Endothelial cell of umbilical vein (primary cell): ENCODE measurements around the gene CLEC18C. TPM values are rescaled to one million over a fixed set of nuclear protein-coding genes. Genes with fewer than 3 reads are reported as not detected.
"Not testable (repeated sequence)": the region's sequence is repeated elsewhere in the genome, so short reads cannot be mapped to it uniquely, and the experiment has no call there.

ENCODE experiments used
- BruUV-seq: library from RNA; stranded (reverse); fragments of 400-500 nt; replicated peaks from 2 replicates; lab custom pipeline; 2021; lab: Mats Ljungman, UMichigan
- CTCF ChIA-PET: fragments of 300-600, 350-600 bp; sonication (Branson Sonifier 250); formaldehyde crosslinking; loops from one replicate; lab custom pipeline; 2021; ENCODE audit warnings: antibody characterized with exemption, inconsistent platforms; lab: Charles Lee
- POLR2A ChIA-PET: fragments of 300-600, 350-600 bp; sonication (Branson Sonifier 250); formaldehyde crosslinking; loops from one replicate; lab custom pipeline; 2021; ENCODE audit warnings: antibody characterized with exemption, inconsistent platforms; lab: Charles Lee
- DNase-seq: peaks from one replicate; pipeline ENCODE4 v3.0.0-alpha.2; 2011; ENCODE audit warnings: low read depth, low spot score
- FAIRE-seq: peaks from 2 replicates; lab custom pipeline; 2011; peaks lifted over from hg19 to GRCh38; lab: Jason Lieb, UNC
- H2AFZ ChIP-seq: 2 replicates; pipeline ENCODE4 v1.6.0; 2012; ENCODE audit warnings: low read depth, low read length, control low read depth, inconsistent platforms
- H3K27ac ChIP-seq: 2 replicates; pipeline ENCODE4 v1.5.1; 2011; ENCODE audit warnings: low read depth, mild to moderate bottlenecking, control low read depth, low read length, moderate library complexity; ENCODE audit not compliant: insufficient read depth
- H3K27me3 ChIP-seq, 2 experiments: 2 replicates each; pipeline versions ENCODE4 v1.6.0 to v1.6.1; 2011; ENCODE audit warnings: low read length in 2 of 2, mixed read lengths in 1 of 2; ENCODE audit not compliant: control insufficient read depth in 2 of 2, insufficient read depth in 2 of 2
- H3K36me3 ChIP-seq, 2 experiments: 2 replicates in 1 of 2; 3 replicates in 1 of 2; pipeline ENCODE4 v1.5.1; 2011; ENCODE audit warnings: low read length in 2 of 2, mild to moderate bottlenecking in 1 of 2, moderate library complexity in 1 of 2; ENCODE audit not compliant: control insufficient read depth in 2 of 2, insufficient read depth in 2 of 2; ENCODE audit errors: extremely low read depth in 1 of 2
- H3K4me1 ChIP-seq: 3 replicates; pipeline ENCODE4 v1.5.1; 2011; ENCODE audit warnings: mild to moderate bottlenecking, low read length; ENCODE audit not compliant: control insufficient read depth, insufficient read depth; ENCODE audit errors: extremely low read depth
- H3K4me2 ChIP-seq: 2 replicates; pipeline ENCODE4 v1.6.1; 2011; ENCODE audit warnings: low read length, control low read depth, mixed read lengths; ENCODE audit not compliant: insufficient read depth
- H3K4me3 ChIP-seq, 3 experiments: fragments of 200-600 bp in 1 of 3; sonication (generic), shearing (Covaris generic) in 1 of 3; replicated peaks in 1 of 3; 2 replicates each; pipeline ENCODE4 v1.5.1; 2011 to 2016; ENCODE audit warnings: control low read depth in 3 of 3, low read length in 3 of 3, mild to moderate bottlenecking in 2 of 3, inconsistent platforms in 1 of 3, low read depth in 1 of 3, moderate library complexity in 1 of 3; ENCODE audit not compliant: insufficient read depth in 1 of 3
- H3K79me2 ChIP-seq: 2 replicates; pipeline ENCODE4 v1.6.0; 2012; ENCODE audit warnings: low read length, inconsistent platforms; ENCODE audit not compliant: control insufficient read depth, insufficient read depth
- H3K9ac ChIP-seq: replicated peaks from 2 replicates; pipeline ENCODE3; 2011; ENCODE audit warnings: low read length, control low read depth; ENCODE audit not compliant: insufficient read depth; ENCODE audit errors: extremely low read depth
- H3K9me1 ChIP-seq: replicated peaks from 3 replicates; pipeline ENCODE4 v1.6.0; 2011; ENCODE audit warnings: mild to moderate bottlenecking, low read length; ENCODE audit not compliant: control insufficient read depth, insufficient read depth; ENCODE audit errors: extremely low read depth
- H3K9me3 ChIP-seq: replicated peaks from 2 replicates; pipeline ENCODE4 v1.5.1; 2012; ENCODE audit warnings: low read length, inconsistent platforms; ENCODE audit not compliant: control insufficient read depth, insufficient read depth
- H4K20me1 ChIP-seq: replicated peaks from 2 replicates; pipeline ENCODE3; 2011; ENCODE audit warnings: mild to moderate bottlenecking, low read length; ENCODE audit not compliant: control insufficient read depth, insufficient read depth; ENCODE audit errors: extremely low read depth
- CTCF ChIP-seq, 2 donors: IDR thresholded peaks; 1 replicate in 1 of 2; 2 replicates in 1 of 2; pipeline ENCODE4 v1.5.1; 2011; ENCODE audit warnings: low read length in 2 of 2, mild to moderate bottlenecking in 2 of 2, moderate library complexity in 2 of 2, control low read depth in 1 of 2, inconsistent platforms in 1 of 2, low read depth in 1 of 2; ENCODE audit not compliant: insufficient read depth in 1 of 2; ENCODE audit errors: extremely low read depth in 1 of 2
- EZH2 ChIP-seq: IDR thresholded peaks from 2 replicates; pipeline ENCODE4 v1.6.1; 2012; ENCODE audit warnings: borderline replicate concordance, low read depth, mild to moderate bottlenecking, moderate library complexity, low read length, inconsistent platforms; ENCODE audit not compliant: severe bottlenecking
- FOS ChIP-seq: IDR thresholded peaks from 2 replicates; pipeline ENCODE4 v1.6.1; 2011; ENCODE audit warnings: mild to moderate bottlenecking, low read length, moderate library complexity, borderline replicate concordance; ENCODE audit not compliant: insufficient read depth
- GATA2 ChIP-seq: IDR thresholded peaks from 2 replicates; pipeline ENCODE4 v1.7.0; 2011; ENCODE audit warnings: low read depth, mild to moderate bottlenecking, moderate library complexity, mixed read lengths, low read length; ENCODE audit not compliant: insufficient read length, insufficient read depth
- JUN ChIP-seq: IDR thresholded peaks from 2 replicates; pipeline ENCODE4 v1.6.1; 2011; ENCODE audit warnings: borderline replicate concordance, low read depth; ENCODE audit not compliant: insufficient read length, insufficient read depth
- MAX ChIP-seq: IDR thresholded peaks from 2 replicates; pipeline ENCODE4 v1.6.1; 2011; ENCODE audit not compliant: insufficient read depth, insufficient read length
- MYC ChIP-seq: IDR thresholded peaks from one replicate; pipeline ENCODE4 v1.6.1; 2011; ENCODE audit warnings: mild to moderate bottlenecking, low read depth, low read length
- POLR2A ChIP-seq: IDR thresholded peaks from 2 replicates; pipeline ENCODE4 v1.6.1; 2012; ENCODE audit warnings: low read depth, mild to moderate bottlenecking, control low read depth, low read length
- POLR2AphosphoS5 ChIP-seq: IDR thresholded peaks from 2 replicates; pipeline ENCODE4 v1.6.1; 2012; ENCODE audit warnings: low read depth, mild to moderate bottlenecking, control low read depth, low read length, moderate library complexity; ENCODE audit not compliant: insufficient read depth
- dilution Hi-C: fragments of 300-500 bp; cut with MboI; formaldehyde crosslinking; loops from one replicate; pipeline ENCODE4 v1.15.0; 2019; ENCODE audit warnings: low sequenced_read_pairs; ENCODE audit not compliant: extremely low pct_ligation_motif_present
- intact Hi-C: fragments of 100-400 bp; cut with micrococcal nuclease; formaldehyde crosslinking; loops from one replicate; pipeline ENCODE4 v1.10.0; 2022
- polyA plus RNA-seq, 4 experiments: library from polyadenylated mRNA; depleted of rRNA in 3 of 4; stranded (reverse) in 3 of 4; unstranded in 1 of 4; fragments of >200 nt; gene quantifications; 2 replicates each; pipeline versions ENCODE4 v1.2.1 to v1.2.3, GENCODE V29; 2011 to 2012; ENCODE audit warnings: missing spikeins in 1 of 4
- total RNA-seq: library from RNA; stranded (reverse); gene quantifications from 2 replicates; pipeline ENCODE4 v1.2.3, GENCODE V29; 2021

CLEC18C gene
- total and polyA plus RNA-seq, 2 donors (not counting 3 experiments of a cell fraction or from before 2014, with no cell fraction given): not detected

DNA sequence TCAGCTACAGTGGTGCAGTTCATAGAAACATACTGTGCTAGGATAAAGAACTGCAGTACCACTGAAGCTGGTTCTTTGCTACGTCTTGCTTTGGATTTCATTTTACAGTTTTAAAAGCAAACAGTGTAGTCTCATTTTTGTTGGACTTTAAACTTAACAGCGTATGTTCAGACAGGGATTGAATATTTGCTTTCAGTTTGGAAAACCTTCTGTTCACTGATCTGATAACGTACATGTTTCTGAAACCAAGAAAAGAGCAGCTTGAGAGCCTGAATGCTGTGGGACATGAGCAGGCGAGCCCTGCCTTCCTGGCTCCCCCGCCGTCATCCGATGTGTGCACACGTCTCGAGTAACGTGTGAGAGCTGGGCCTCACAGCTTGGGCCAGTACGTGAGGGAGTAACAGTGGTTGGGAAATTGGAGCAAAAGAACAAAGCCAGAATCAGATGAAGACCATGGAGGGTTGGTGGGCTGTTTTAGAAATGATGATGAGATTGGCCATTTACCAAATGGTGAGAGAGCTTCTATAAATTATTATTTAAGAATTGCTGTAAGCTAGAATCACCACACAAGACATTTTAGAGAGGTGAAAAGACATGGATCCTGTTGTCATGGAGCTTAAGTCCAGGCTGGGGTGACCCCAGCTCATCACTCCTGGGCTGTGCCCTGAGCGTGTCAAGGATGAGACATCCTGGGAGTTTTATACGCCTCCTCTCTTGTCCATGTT is 20.8 kb upstream of the CLEC18C start:
- H3K4me2 ChIP-seq: no peak overlapping the region
- POLR2A ChIA-PET: no interaction called here
- TF ChIP-seq MYC (no peak), EZH2 (no peak), CTCF (IDR thresholded peaks at IDR 0.05; ENCODE audit: extremely low read depth in 1 of 2, insufficient read depth in 1 of 2, low read depth in 1 of 2, low read length in 2 of 2) (no peak), POLR2A (no peak), FOS (no peak), GATA2 (no peak), POLR2AphosphoS5 (no peak), MAX (no peak), JUN (no peak)

DNA sequence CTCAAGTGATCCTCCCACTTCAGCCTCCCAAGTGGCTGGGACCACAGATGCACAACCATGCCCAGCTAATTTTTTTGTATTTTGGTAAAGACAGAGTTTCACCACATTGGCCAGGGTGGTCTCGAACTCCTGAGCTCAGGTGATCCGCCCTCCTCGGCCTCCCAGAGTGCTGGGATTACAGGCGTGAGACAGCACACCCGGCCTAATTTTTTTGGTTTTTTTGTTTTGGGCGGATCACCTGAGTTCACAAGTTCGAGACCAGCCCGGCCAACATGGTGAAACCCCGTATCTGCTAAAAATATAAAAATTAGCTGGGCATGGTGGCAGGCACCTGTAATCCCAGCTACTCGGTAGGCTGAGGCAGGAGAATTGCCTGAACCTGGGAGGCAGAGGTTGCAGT is 18.9 kb upstream of the CLEC18C start:
- peaks cover 29 to 73% of the 10 kb centered on the region in 2 experiments for H3K36me3 ChIP-seq
- FAIRE-seq, H3K9me1 ChIP-seq, H3K4me2 ChIP-seq, H4K20me1 ChIP-seq, DNase-seq, H3K9ac ChIP-seq, H2AFZ ChIP-seq, intact Hi-C loops, H3K27ac ChIP-seq, H3K79me2 ChIP-seq, POLR2A ChIA-PET, BruUV-seq, H3K27me3 ChIP-seq, H3K9me3 ChIP-seq, H3K4me1 ChIP-seq, dilution Hi-C loops, H3K4me3 ChIP-seq: not testable (repeated sequence)
- CTCF ChIA-PET: interaction anchor here (0.9 kb wide), 1 partner anchor 17 kb away, joined by 3 read pairs; no protein-coding TSS in a partner anchor

More for the DNA sequence above, 20.8 kb upstream of the CLEC18C start:
- FAIRE-seq: no peak
- Histone ChIP-seq H3K9me3 (no peaks in the 10 kb centered on the region), H3K27me3 (no peaks in the 10 kb centered on the region), H4K20me1 (no peaks in the 10 kb centered on the region), H3K36me3 (peaks cover 18 to 59% of the 10 kb centered on the region in 2 experiments), H3K4me3 (no peak overlapping the region), H3K4me1 (no peaks in the 10 kb centered on the region), H3K79me2 (no peaks in the 10 kb centered on the region), H2AFZ (no peak overlapping the region), H3K27ac (no peak overlapping the region), H3K9me1 (no peaks in the 10 kb centered on the region), H3K9ac (no peak overlapping the region)
- DNase-seq: peak; percentile 1
- dilution Hi-C loops (no loop called here), intact Hi-C loops (no loop called here)
- no TSS peak for BruUV-seq
- CTCF ChIA-PET: interaction anchor here (1.5 kb wide), 1 partner anchor 115 kb away, joined by 5 read pairs; no protein-coding TSS in a partner anchor
